Activated CD8-positive, alpha-beta memory T cell treated with anti-CD3 and anti-CD28 coated beads, Interleukin-2, amount 10 ng/mL, durations not matched to agents 7 days and 5 days (primary cell): ENCODE results near the gene CEMIP2. TPM values are rescaled to one million over a fixed set of nuclear protein-coding genes. Genes with fewer than 3 reads are reported as not detected.

Experiments
- ATAC-seq: fragments of 150-1000 bp; cut with Tn5 transposase; one replicate; pipeline ENCODE4 v1.10.0; 2021; ENCODE audit warnings: moderate library complexity
- CTCF ChIA-PET: fragments of 350-600 bp; sonication (Branson Sonifier 250); formaldehyde crosslinking; loops from one replicate; lab custom pipeline; 2021; ENCODE audit warnings: antibody characterized with exemption; lab: Charles Lee
- DNase-seq: peaks from one replicate; pipeline ENCODE4 v3.0.0-alpha.2; 2020
- H3K27ac Mint-ChIP-seq: one replicate; pipeline ENCODE4 v1.8.0; 2021; ENCODE audit warnings: mild to moderate bottlenecking, mixed read lengths
- H3K27me3 Mint-ChIP-seq: one replicate; pipeline ENCODE4 v1.8.0; 2021; ENCODE audit warnings: mixed read lengths
- H3K36me3 Mint-ChIP-seq: one replicate; pipeline ENCODE4 v1.8.0; 2021; ENCODE audit warnings: mild to moderate bottlenecking, mixed read lengths
- H3K4me1 Mint-ChIP-seq: one replicate; pipeline ENCODE4 v1.8.0; 2021; ENCODE audit warnings: mixed read lengths
- H3K4me3 Mint-ChIP-seq: one replicate; pipeline ENCODE4 v1.8.0; 2021; ENCODE audit warnings: mild to moderate bottlenecking, moderate library complexity, mixed read lengths
- H3K9me3 Mint-ChIP-seq: one replicate; pipeline ENCODE4 v1.8.0; 2022; ENCODE audit warnings: low read depth, mixed read lengths
- total RNA-seq, 2 experiments: library from RNA; stranded (reverse); gene quantifications; one replicate each; pipeline ENCODE4 v1.2.3, GENCODE V29; 2021

Gene CEMIP2
- total RNA-seq, 2 experiments from 2014 or later: 57.0 to 78.8 TPM

GRCh38 chr9:71690063-71690688, 78.1 kb downstream of the CEMIP2 start:
- Mint-ChIP-seq H3K9me3 (no peaks in the 10 kb centered on the region), H3K4me3 (no peak overlapping the region), H3K4me1 (peaks cover 14% of the 10 kb centered on the region), H3K27ac (no peak overlapping the region), H3K36me3 (peaks cover 59% of the 10 kb centered on the region), H3K27me3 (no peaks in the 10 kb centered on the region)
- DNase-seq (no peak), ATAC-seq (no peak)
- CTCF ChIA-PET: interaction anchor here (1.5 kb wide), 1 partner anchor 79 kb away, joined by 3 read pairs; no protein-coding TSS in a partner anchor

- Mint-ChIP-seq H3K4me3 (no peak overlapping the region), H3K4me1 (peaks cover 32% of the 10 kb centered on the region), H3K27me3 (no peaks in the 10 kb centered on the region), H3K9me3 (no peaks in the 10 kb centered on the region), H3K27ac (no peak overlapping the region), H3K36me3 (peaks cover 61% of the 10 kb centered on the region)
- DNase-seq (no peak), ATAC-seq (no peak)
- CTCF ChIA-PET: no interaction called here
Measured at GRCh38 chr9:71687676-71688075, 80.6 kb downstream of the CEMIP2 start.

GRCh38 chr9:71685988-71686387, 82.3 kb downstream of the CEMIP2 start:
- peak overlapping the region; percentile 55 for H3K27ac Mint-ChIP-seq
- DNase-seq (no peak), ATAC-seq (no peak)
- H3K4me1 Mint-ChIP-seq: peaks cover 32% of the 10 kb centered on the region
- H3K36me3 Mint-ChIP-seq: peaks cover 64% of the 10 kb centered on the region
- no peaks in the 10 kb centered on the region for H3K27me3 Mint-ChIP-seq
- CTCF ChIA-PET: interaction anchor here (1.1 to 2.8 kb wide), 5 partner anchors 30 to 83 kb away, joined by 5 to 13 read pairs (median 11); no protein-coding TSS in a partner anchor
- no peaks in the 10 kb centered on the region for H3K9me3 Mint-ChIP-seq
- no peak overlapping the region for H3K4me3 Mint-ChIP-seq

GRCh38 chr9:71685394-71685793, 82.9 kb downstream of the CEMIP2 start:
- H3K27ac Mint-ChIP-seq: peak overlapping the region; percentile 55
- no peaks in the 10 kb centered on the region for H3K27me3 Mint-ChIP-seq
- peak; percentile 92 for ATAC-seq
- no peak overlapping the region for H3K4me3 Mint-ChIP-seq
- CTCF ChIA-PET: interaction anchor here (0.7 to 2.8 kb wide), 8 partner anchors 31 to 97 kb away, joined by 3 to 13 read pairs (median 6); no protein-coding TSS in a partner anchor
- peaks cover 59% of the 10 kb centered on the region for H3K36me3 Mint-ChIP-seq
- no peaks in the 10 kb centered on the region for H3K9me3 Mint-ChIP-seq
- H3K4me1 Mint-ChIP-seq: peaks cover 32% of the 10 kb centered on the region
- DNase-seq: peak; percentile 78

GRCh38 chr9:71684566-71684965, 83.7 kb downstream of the CEMIP2 start:
- H3K36me3 Mint-ChIP-seq: peaks cover 52% of the 10 kb centered on the region
- H3K9me3 Mint-ChIP-seq: no peaks in the 10 kb centered on the region
- peak overlapping the region; percentile 78 for H3K27ac Mint-ChIP-seq
- ATAC-seq: no peak
- no peak overlapping the region for H3K4me3 Mint-ChIP-seq
- DNase-seq: no peak
- no peaks in the 10 kb centered on the region for H3K27me3 Mint-ChIP-seq
- CTCF ChIA-PET: interaction anchor here (1.0 to 2.8 kb wide), 7 partner anchors 30 to 85 kb away, joined by 3 to 13 read pairs (median 5); no protein-coding TSS in a partner anchor
- H3K4me1 Mint-ChIP-seq: peaks cover 32% of the 10 kb centered on the region

GRCh38 chr9:71683598-71684235, 84.6 kb downstream of the CEMIP2 start:
- DNase-seq (no peak), ATAC-seq (no peak)
- CTCF ChIA-PET: interaction anchor here (0.7 to 2.8 kb wide), 4 partner anchors 30 to 110 kb away, joined by 3 to 12 read pairs (median 7); no protein-coding TSS in a partner anchor
- Mint-ChIP-seq H3K27ac (peak overlapping the region; percentile 78), H3K9me3 (no peaks in the 10 kb centered on the region), H3K4me3 (no peak overlapping the region), H3K36me3 (peaks cover 46% of the 10 kb centered on the region), H3K27me3 (no peaks in the 10 kb centered on the region), H3K4me1 (peaks cover 32% of the 10 kb centered on the region)

- Mint-ChIP-seq H3K9me3 (no peaks in the 10 kb centered on the region), H3K36me3 (peaks cover 38% of the 10 kb centered on the region), H3K4me1 (peaks cover 36% of the 10 kb centered on the region), H3K4me3 (no peak overlapping the region), H3K27me3 (no peaks in the 10 kb centered on the region), H3K27ac (no peak overlapping the region)
- no peak for DNase-seq
- CTCF ChIA-PET: interaction anchor here (0.9 to 1.2 kb wide), 2 partner anchors 17 to 87 kb away, joined by 3 read pairs; partner anchors contain the start of gene CEMIP2
- no peak for ATAC-seq
Measured at GRCh38 chr9:71681708-71682272, 86.5 kb downstream of the CEMIP2 start.

- Mint-ChIP-seq H3K9me3 (no peaks in the 10 kb centered on the region), H3K4me1 (peaks cover 36% of the 10 kb centered on the region), H3K36me3 (peaks cover 38% of the 10 kb centered on the region), H3K27ac (no peak overlapping the region), H3K4me3 (no peak overlapping the region), H3K27me3 (no peaks in the 10 kb centered on the region)
- CTCF ChIA-PET: no interaction called here
- ATAC-seq: no peak
- no peak for DNase-seq
Measured at GRCh38 chr9:71681104-71681707, 87.1 kb downstream of the CEMIP2 start.

- H3K36me3 Mint-ChIP-seq: peaks cover 30% of the 10 kb centered on the region
- no peaks in the 10 kb centered on the region for H3K9me3 Mint-ChIP-seq
- peaks cover 28% of the 10 kb centered on the region for H3K4me1 Mint-ChIP-seq
- ATAC-seq: no peak
- no peak for DNase-seq
- no peak overlapping the region for H3K4me3 Mint-ChIP-seq
- no peak overlapping the region for H3K27ac Mint-ChIP-seq
- no peaks in the 10 kb centered on the region for H3K27me3 Mint-ChIP-seq
- CTCF ChIA-PET: interaction anchor here (1.6 to 2.2 kb wide), 2 partner anchors 11 to 76 kb away, joined by 3 to 5 read pairs; no protein-coding TSS in a partner anchor
Measured at GRCh38 chr9:71680189-71680980, 87.9 kb downstream of the CEMIP2 start.

- Mint-ChIP-seq H3K4me1 (peaks cover 15% of the 10 kb centered on the region), H3K4me3 (no peak overlapping the region), H3K27ac (no peak overlapping the region), H3K9me3 (no peaks in the 10 kb centered on the region), H3K36me3 (peaks cover 21% of the 10 kb centered on the region), H3K27me3 (no peaks in the 10 kb centered on the region)
- no peak for DNase-seq
- ATAC-seq: no peak
- CTCF ChIA-PET: interaction anchor here (1.1 to 2.2 kb wide), 3 partner anchors 9 to 74 kb away, joined by 3 to 5 read pairs (median 3); no protein-coding TSS in a partner anchor
Measured at GRCh38 chr9:71678999-71679398, 89.3 kb downstream of the CEMIP2 start.

- DNase-seq: no peak
- no peaks in the 10 kb centered on the region for H3K9me3 Mint-ChIP-seq
- CTCF ChIA-PET: interaction anchor here (1.1 kb wide), 1 partner anchor 49 kb away, joined by 3 read pairs; no protein-coding TSS in a partner anchor
- ATAC-seq: no peak
- no peaks in the 10 kb centered on the region for H3K27me3 Mint-ChIP-seq
- peaks cover 8% of the 10 kb centered on the region for H3K4me1 Mint-ChIP-seq
- peaks cover 12% of the 10 kb centered on the region for H3K36me3 Mint-ChIP-seq
- H3K4me3 Mint-ChIP-seq: no peak overlapping the region
- H3K27ac Mint-ChIP-seq: no peak overlapping the region
Measured at GRCh38 chr9:71677209-71677608, 91.1 kb downstream of the CEMIP2 start.

GRCh38 chr9:71676460-71676859, 91.9 kb downstream of the CEMIP2 start:
- Mint-ChIP-seq H3K27ac (no peak overlapping the region), H3K4me1 (peaks cover 8% of the 10 kb centered on the region), H3K4me3 (no peak overlapping the region), H3K27me3 (no peaks in the 10 kb centered on the region), H3K36me3 (peaks cover 7% of the 10 kb centered on the region), H3K9me3 (no peaks in the 10 kb centered on the region)
- CTCF ChIA-PET: no interaction called here
- DNase-seq (no peak), ATAC-seq (no peak)
